DND-41 (cell line): Measurements from ENCODE around the gene GDI1.

Experiments used
- CTCF ChIP-seq: IDR thresholded peaks from 2 replicates; pipeline ENCODE4 v1.5.1; 2012; ENCODE audit warnings: borderline replicate concordance, low read length, moderate library complexity, mild to moderate bottlenecking; ENCODE audit not compliant: poor library complexity, severe bottlenecking; ENCODE audit errors: extremely low read depth
- EZH2 ChIP-seq: IDR thresholded peaks from 3 replicates; pipeline ENCODE4 v1.6.1; 2012; ENCODE audit warnings: borderline replicate concordance, low read depth, mild to moderate bottlenecking, moderate library complexity, low read length, inconsistent platforms; ENCODE audit not compliant: severe bottlenecking

- no peak for TF ChIP-seq CTCF
- no peak for TF ChIP-seq EZH2
Observed at GRCh38 chrX:154401918-154402621, 34.9 kb upstream of the GDI1 start.
